Measurements from ENCODE around the gene METTL26. TPM values are rescaled to one million over a fixed set of nuclear protein-coding genes. Genes with fewer than 3 reads are reported as not detected.

The METTL26 gene
- total RNA-seq, 4 donors from 2014 or later: 69.6 to 105 (median 79.9) TPM

- peaks cover 23 to 48% (median 29%) of the 10 kb centered on the region in 3 donors for H3K4me1 ChIP-seq
- no CpG with 5 or more reads among the region's 11 CpGs for WGBS, 2 donors
- no peak overlapping the region for H3K27ac ChIP-seq
- H3K9me3 ChIP-seq: no peaks in the 10 kb centered on the region
- TF ChIP-seq CTCF (IDR thresholded peaks at IDR 0.05): no peak
- TF ChIP-seq POLR2A (IDR thresholded peaks at IDR 0.05): no peak
- no peaks in the 10 kb centered on the region for H3K27me3 ChIP-seq
- peaks cover 9 to 72% (median 15%) of the 10 kb centered on the region in 3 donors for H3K36me3 ChIP-seq
- H3K4me3 ChIP-seq: no peak overlapping the region
- intact Hi-C loops (cut with DNase I): no loop called here
- DNase-seq: no peak
These were observed 6.3 kb downstream of the METTL26 start for GRCh38 chr16:629833-630248.

GRCh38 chr16:629185-629832 is 6.8 kb downstream of the METTL26 start:
- WGBS, 2 donors: 74 to 82% methylated on average over 10 to 11 of the region's 29 CpGs
- Histone ChIP-seq H3K27me3 (no peaks in the 10 kb centered on the region), H3K36me3 (peaks cover 9 to 67% (median 15%) of the 10 kb centered on the region in 3 donors), H3K9me3 (no peaks in the 10 kb centered on the region), H3K27ac (no peak overlapping the region), H3K4me1 (peaks cover 20 to 43% (median 29%) of the 10 kb centered on the region in 3 donors), H3K4me3 (no peak overlapping the region)
- no peak for DNase-seq
- intact Hi-C loops (cut with DNase I): no loop called here
- TF ChIP-seq CTCF (IDR thresholded peaks at IDR 0.05) (no peak), POLR2A (IDR thresholded peaks at IDR 0.05) (no peak)

DNA sequence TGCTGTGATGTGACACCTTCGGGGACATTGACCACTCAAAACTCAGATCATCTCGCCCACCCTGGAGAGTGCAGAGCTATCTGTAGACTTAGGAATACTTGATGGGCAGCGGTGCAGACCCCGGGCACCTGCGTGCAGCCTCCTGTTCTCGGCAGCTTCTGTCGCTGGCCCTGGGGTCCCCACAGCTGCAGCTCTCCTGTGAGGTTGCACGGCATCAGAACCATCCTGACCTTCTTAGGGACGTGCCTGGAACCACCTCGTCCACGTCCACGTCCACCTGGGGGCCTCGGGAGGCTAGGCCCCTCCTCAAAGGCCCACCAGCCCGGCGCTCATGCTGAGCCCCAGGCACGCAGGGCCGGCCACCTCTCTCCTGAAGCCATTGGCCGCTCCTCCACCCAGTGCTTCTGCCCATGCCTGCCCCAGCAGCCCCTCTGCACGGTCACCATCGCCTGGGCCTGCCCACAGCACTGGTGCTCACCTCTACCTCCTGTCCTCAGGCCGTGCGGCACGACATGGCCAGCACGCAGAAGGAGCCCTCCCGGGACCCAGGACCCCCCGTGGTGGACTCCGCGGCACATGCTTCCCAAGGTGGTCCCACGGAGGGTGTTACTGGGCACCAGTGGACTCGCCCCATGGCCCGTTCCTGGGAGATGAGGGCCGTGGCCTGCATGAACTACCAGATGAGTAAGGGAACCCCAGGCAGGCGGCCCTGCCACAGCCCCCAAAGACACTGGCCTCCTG is 7.6 kb downstream of the METTL26 start:
- intact Hi-C loops (cut with DNase I): no loop called here
- Histone ChIP-seq H3K9me3 (no peaks in the 10 kb centered on the region), H3K4me1 (peaks cover 20 to 41% (median 29%) of the 10 kb centered on the region in 3 donors), H3K27me3 (no peaks in the 10 kb centered on the region), H3K36me3 (peaks cover 7 to 59% (median 9%) of the 10 kb centered on the region in 3 donors), H3K27ac (no peak overlapping the region), H3K4me3 (no peak overlapping the region)
- no peak for TF ChIP-seq POLR2A (IDR thresholded peaks at IDR 0.05)
- no peak for TF ChIP-seq CTCF (IDR thresholded peaks at IDR 0.05)
- 82 to 87% methylated on average over 5 to 26 of the region's 33 CpGs for WGBS, 2 donors
- DNase-seq: no peak

DNA sequence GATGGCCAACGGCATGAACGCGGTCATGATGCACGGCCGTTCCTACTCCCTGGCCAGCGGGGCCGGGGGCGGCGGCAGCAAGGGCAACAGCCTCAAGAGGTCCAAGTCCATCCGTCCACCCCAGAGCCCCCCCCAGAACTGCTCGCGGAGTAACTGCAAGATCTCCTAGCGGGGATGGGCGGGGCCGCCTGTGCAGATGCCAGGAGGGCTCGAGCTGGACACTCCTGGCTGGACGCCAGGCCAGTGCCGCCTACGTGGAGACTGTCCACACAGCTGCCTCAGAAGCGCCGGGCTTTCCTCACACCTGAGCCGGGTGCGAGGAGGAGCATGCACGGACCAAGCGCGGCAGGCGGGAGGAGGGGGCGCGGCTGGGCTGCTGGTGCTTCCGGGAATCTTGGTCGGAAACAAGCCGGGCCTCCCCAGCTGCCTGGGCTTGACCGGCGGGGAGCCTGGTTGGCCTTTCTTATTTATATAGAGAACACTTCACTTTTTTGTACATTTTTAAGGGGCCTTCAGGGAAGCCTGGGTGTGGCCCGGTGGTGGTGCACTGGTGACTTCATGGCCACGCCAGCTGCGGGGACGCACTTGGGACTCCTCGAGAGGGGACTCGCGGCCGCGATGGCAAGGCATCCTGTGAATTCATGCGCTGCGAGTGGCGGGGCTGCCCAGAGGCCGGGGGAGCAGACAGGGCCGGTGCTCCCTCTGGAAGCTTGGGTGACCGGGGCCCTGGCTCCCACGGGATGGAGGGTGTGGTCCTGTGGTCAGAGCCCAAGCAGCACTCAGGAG is 8.5 kb downstream of the METTL26 start:
- H3K36me3 ChIP-seq: peaks cover 6 to 51% (median 9%) of the 10 kb centered on the region in 3 donors
- no peak overlapping the region for H3K27ac ChIP-seq
- intact Hi-C loops (cut with DNase I): no loop called here
- no peaks in the 10 kb centered on the region for H3K27me3 ChIP-seq
- WGBS, 2 donors: no CpG with 5 or more reads among the region's 50 CpGs
- no peak for DNase-seq
- H3K4me1 ChIP-seq: peaks cover 20 to 47% (median 29%) of the 10 kb centered on the region in 3 donors
- TF ChIP-seq POLR2A (IDR thresholded peaks at IDR 0.05) (no peak), CTCF (IDR thresholded peaks at IDR 0.05) (no peak)
- no peaks in the 10 kb centered on the region for H3K9me3 ChIP-seq
- no peak overlapping the region for H3K4me3 ChIP-seq
